Stimulated activated CD8-positive, alpha-beta memory T cell treated with anti-CD3 and anti-CD28 coated beads, Interleukin-2, amount 100 ng/mL, for 1 hour (primary cell): ENCODE results near the gene CLINT1.
"Not testable (repeated sequence)": the region's sequence is repeated elsewhere in the genome, so short reads cannot be mapped to it uniquely, and the experiment has no call there.

Experiments
- DNase-seq, 2 donors: peaks; one replicate each; pipeline ENCODE4 v3.0.0-alpha.2; 2020; ENCODE audit warnings: low read depth in 2 of 2

CLINT1 gene

DNA sequence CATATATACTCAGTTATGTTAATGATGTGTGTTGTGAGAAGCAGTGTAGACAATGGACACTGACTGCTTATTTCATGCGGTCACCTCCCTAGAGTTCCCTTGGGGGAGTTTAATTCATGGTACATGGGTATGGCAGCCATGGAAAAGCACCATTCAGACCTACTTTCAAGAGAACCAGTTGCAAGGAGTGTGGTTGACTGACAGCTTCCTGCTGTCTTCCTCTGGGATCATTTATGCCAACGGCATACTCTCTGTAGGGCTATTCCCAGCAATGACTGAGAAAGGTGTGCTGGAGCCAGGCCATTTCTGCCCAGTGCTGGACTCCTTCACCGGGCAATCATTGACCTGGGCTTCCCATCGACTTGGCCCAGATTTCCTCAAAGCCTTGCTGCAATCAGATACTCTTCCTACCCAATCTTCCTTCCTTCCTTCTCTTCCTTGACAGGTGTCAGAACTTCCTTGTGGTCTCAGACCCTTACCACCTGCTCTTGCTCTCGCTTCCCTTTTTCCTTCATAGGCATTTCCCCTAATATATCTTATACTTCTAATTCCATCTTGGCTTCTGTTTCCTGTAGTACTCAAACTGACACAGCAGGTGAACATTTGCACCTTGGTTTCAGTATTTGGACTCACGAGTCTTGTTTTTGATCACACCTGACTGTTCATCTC lies 3.4 kb upstream of the CLINT1 start:
- DNase-seq: no peak

DNA sequence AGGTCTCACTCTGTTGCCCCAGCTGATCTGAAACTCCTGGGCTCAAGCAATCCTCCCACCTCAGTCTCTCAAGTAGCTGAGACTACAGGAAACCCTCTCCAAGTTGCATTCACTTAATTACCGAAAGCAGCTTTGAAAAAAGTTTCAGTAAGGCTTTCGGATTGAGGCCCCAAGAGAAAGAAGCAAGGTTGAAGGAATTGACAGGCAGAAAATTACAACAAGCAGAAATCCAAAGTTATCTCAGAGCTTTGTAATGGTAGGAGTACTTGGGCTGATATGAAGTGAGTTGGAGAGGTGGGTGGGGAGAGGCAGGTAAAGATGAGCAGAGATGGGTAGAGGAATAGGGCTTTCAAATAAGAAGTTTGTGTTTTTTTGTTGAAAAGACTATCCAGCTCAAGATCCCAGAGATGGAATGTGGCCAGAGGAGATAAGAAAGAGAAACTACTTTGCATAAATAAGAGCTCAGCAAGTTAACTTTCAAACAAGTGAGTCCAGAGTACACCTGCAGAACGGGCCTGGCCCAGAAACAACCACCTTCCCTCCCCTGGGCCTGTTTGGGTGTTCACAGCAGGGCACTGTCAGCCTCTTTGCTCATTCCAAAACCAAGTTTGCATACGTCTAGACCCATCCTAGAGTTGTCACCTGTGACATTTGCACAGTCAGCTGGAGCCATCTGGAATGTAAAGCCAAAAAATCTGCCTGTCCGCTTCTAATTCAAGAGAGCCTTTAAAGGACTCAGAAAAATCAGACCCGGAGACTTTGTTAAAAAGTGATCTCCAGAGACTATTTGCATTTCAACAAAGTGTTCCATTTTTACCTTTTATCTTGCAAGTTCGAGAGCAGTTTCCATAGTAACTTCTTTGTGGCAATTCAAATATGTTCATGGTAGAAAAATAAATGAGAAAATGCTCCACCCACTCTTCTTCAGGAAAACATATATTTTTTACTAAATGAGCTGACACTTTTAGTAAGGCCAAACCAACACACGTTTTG lies 2.2 kb upstream of the CLINT1 start:
- no peak for DNase-seq

DNA sequence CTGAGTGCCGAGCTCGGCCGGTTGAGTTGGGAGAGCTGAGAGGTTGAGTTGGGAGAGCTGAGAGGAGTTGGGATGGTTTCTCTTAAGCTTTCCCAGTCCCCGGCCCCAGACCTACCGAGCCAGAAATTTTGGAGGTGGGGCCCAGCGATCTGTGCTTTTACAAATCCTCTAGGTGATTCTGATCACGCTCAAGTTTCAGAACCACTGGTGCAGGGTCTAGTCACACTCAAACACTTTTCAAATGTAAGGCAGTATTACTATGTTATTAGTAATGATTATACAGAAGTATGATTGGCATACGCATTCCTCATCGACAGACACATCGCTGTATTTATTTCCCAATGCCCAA lies 256 bp upstream of the CLINT1 start:
- no peak for DNase-seq

DNA sequence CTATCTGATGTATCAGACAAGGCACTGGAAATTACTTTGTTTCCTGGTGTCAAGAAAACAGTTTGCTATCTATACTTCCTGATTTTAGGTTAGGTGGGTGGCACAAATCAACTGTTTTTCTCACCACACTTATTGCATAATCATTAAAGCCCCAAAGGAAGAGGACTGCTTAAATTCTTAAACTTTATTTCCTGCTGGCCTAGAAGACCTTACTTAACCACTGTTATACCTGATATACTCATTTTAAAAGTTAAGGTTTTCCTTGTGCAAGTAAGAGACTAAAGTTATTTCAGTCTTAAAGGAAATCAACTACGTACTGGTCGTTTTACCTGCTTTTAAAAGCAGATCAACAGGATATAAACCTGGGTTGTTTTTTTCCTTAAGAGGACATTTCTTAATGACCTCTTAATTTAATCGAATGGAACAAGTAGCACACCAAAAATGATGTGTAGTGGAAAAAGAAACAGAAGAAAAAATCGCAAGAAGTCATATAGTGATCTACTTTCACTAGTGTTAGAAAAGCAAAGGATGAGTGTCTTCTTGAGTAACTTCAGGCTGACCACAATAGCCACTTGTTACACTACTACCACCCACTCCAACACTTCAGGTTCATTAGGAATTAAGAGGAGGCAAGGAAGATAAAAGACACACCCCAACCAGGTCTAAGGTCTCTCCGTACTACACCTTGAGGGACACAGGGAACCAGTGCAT lies 974 bp downstream of the CLINT1 start:
- DNase-seq: no peak

DNA sequence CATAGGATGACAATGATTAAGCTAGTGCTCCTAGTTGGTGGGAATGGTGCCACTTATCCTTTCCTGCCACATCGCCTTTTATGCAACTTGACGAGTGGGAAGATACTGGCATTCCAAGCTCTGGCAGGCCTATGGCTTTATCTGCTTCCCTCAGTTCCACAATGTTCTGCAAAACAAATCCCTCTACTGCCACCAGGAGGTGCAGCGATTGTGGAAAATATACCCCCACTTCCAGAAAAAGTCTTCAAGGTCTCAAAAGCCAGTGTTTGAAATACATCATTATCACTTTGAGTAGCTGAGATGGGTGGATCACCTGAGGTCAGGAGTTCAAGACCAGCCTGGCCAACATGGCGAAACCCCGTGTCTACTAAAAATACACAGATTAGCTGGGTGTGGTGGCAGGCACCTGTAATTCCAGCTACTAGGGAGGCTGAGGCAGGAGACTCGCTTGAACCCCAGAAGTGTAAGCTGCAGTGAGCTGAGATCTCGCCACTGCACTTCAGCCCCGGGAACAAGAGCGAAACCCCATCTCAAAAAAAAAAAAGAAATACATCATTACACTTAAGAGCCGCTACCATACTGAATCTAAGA lies 3.4 kb downstream of the CLINT1 start:
- DNase-seq: no peak

DNA sequence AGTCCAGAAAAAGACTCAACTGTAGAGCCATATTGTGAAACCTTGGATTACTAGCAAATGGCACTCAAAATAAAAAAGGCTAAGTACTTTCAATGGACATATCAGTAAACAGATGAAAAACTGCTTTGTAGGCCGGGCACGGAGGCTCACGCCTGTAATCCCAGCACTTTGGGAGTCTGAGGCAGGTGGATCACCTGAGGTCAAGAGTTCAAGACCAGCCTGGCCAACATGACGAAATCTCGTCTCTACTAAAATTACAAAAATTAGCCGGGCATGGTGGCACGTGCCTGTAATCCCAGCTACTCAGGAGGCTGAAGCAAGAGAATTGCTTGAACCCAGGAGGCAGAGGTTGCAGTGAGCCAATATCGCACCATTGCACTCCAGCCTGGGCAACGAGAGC lies 5.6 kb downstream of the CLINT1 start:
- not testable (repeated sequence) for DNase-seq

GRCh38 chr5:157845914-157846598 lies 12.9 kb downstream of the CLINT1 start:
- no peak for DNase-seq

DNA sequence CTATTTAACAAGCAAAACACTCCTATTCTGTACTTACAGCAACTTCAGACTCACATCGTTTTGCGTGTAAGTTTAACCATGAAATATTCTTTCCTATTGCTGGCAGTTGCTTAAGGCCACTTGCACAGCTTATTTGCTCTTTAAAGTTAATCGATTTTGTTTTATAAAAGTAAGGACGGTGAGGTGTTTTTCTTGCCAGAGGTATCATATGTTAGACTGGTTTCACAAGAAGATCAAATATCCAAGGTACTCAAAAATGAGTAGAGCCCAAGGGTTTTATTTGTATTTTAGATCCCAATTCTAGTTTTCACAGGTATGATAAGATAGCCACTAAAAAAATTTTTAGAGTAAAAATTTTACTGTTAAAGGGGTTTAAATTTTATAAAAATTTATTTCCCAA lies 16.2 kb downstream of the CLINT1 start:
- DNase-seq: no peak

DNA sequence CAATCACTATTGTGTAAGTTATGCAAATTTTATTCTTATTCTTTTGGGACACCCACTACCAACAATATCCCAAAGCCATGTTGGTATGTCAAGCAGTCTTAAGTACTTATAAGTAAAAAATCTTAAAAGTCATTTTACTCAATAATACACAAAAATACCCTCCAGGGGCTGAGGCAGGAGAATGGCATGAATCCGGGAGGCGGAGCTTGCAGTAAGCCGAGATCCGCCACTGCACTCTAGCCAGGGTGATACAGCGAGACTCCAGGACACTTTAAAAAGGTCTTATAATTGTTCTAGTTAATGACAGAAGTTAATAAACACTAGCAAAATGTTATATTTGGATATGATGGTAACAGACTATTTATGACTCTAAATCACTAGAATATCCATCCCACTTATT lies 16.8 kb downstream of the CLINT1 start:
- DNase-seq: no peak

- no peak for DNase-seq
Measured at GRCh38 chr5:157839157-157839795, 19.7 kb downstream of the CLINT1 start.

- no peak for DNase-seq
Measured at GRCh38 chr5:157836121-157836753, 22.7 kb downstream of the CLINT1 start.

DNA sequence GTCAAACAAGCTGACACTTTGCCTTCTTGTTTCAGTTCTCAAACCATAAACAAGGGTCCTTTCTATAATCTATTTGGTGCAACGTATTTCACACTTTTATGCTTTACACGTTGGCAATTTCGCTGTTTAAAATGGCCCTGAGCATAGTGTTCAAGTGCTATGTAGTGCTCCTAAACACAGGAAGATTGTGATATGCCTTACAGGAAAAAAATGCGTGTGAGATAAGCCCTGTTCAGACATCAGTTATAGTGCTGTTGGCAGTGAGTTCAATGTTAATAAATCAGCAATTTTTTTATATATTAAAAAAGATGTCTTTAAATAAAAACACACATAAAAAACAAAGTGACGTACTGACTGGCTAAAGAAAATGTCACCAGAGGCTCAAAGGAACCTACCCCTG lies 23.9 kb downstream of the CLINT1 start:
- DNase-seq: no peak

- no peak for DNase-seq
Measured at GRCh38 chr5:157828944-157829639, 29.9 kb downstream of the CLINT1 start.

DNA sequence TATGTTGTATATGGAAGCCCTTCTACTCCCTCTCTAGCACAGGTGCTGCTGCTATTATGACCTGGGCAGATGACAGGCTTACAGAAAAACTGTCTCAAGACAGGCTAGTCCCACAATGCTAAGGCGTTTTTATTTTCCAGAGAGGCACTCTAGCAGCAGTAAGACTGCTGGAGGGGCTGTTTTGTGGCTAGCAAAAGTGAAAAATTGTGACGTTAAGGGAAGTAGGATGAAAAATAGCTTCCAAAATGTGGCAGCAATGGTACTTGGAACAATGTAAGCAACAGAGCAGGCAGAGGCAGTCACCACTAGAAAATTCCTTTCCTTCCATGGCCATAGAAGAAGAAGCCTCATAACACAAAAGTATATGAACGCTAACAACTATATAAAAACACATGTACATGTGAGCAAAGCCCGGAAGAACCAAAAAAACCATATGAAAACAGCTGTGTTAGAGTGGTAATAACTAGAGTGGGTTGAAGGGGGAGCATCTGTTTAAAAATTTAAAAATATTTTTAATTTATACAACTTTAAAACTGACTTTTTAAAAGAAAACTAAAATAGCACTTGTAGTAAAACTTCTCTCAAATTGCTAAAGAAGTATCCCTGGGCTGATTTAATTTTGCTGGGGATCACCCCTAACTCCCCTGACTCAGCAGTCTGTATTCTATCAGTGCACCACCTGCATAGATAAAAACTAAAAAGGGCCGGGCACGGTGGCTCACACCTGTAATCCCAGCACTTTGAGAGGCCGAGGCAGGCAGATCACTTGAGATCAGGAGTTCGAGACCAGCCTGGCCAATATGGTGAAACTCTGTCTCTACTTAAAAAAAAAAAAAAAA lies 30.6 kb downstream of the CLINT1 start:
- no peak for DNase-seq

GRCh38 chr5:157827423-157827822 lies 31.5 kb downstream of the CLINT1 start:
- DNase-seq: no peak

DNA sequence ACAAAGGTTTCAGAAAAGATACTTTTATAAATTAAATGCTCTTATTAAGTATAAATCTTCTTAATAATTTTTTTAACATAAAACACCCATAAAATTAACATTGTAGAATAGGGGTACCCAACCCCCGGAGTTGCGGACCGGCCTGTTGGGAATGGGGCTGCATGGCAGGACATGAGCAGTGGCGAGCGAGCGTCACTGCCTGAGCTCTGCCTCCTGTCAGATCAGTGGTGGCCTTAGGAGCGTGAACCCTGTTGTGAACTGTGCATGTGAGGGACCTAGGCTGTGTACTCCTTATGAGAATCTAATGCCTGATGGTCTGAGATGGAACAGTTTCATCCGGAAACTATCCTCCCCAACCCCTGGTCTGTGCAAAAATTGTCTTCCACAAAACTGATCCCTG lies 35.3 kb downstream of the CLINT1 start:
- no peak for DNase-seq

DNA sequence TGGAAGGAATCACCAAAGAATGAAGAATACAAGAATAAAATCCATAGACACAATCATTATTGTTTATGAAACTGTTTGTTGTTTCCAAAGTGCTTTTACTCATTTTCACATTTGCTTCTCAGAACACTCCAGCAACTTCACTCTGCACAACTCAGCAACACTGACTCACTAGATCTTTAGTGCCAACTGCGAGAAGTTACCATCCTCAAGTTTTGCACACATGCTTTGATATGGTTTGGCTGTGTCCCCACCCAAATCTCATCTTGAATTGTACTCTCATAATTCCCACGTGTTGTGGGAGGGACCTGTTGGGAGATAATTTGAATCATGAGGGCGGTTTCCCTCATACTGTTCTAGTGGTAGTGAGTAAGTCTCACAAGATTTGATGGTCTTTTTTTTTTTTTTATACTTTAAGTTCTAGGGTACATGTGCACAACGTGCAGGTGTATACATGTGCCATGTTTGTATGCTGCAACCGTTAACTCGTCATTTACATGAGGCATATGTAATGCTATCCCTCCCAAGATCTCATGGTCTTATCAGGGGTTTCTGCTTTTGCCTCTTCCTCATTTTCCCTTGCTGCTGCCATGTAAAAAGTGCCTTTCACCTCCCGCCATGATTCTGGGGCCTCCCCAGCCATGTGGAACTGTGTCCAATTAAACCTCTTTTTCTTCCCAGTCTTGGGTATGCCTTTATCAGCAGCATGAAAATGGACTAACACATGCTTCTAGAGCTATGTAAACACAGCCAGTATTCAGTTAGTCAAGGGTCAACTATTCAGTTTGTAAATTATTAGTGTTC lies 36.9 kb downstream of the CLINT1 start:
- no peak for DNase-seq

DNA sequence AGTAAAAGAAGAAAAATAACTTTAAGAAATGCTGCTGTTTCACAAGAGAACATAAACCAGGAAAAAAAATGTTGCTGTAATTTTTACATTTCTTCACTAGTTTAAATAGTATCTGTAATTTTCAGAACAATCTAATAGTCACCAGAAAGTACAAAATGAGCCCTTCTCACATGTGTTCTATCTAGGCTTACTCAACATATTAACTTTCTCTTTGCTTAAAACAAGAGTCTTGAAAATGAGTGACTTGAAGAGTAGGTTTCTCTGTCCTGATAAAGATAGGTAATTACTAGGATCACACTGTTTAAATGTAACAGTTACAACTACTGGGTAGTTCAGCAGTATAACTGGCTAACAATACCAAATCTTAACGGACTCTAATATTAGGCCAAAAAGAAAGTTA lies 37.5 kb downstream of the CLINT1 start:
- DNase-seq: no peak
